ENCODE data around the gene PRDM15. TPM values are rescaled to one million over a fixed set of nuclear protein-coding genes. Genes with fewer than 3 reads are reported as not detected.

The PRDM15 gene
- total and polyA plus RNA-seq, 4 donors: 1.2 to 5.7 (median 2.1) TPM

DNA sequence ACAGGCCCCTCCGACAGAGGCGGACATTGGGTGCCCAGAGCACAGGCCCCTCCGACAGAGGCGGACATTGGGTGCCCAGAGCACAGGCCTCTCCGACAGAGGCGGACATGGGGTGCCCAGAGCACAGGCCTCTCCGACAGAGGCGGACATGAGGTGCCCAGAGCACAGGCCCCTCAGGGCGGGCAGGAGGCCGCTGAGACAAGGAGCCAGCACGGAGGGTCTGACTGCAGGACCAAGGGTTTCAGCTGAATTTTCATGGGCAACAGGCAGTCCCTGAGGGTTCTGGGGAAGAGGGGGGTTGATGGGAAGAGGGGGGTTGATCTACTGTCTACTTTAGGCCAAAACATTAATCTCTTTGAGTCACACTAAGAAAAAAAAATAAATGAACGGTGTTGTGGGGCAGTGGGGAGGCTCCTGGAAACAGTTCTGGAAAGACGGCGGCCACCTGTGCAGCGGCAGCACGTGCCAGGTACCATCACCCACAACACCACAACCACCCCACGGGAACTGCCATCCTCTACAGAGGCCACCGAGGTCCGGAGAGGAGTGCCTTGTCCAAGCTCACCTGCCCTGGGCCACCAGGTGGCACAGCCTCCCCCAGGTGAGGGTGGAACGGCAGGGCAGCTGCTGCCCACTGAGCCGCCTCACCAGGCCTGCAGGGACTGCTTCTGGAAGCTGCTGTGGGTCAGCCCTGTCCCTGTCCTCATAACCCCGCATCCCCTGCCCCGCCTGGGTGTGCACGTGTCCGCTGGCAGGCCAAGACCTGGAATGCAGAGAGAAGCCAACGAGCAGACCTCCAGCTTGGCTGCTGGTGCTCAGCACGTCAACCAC is 20.5 kb downstream of the PRDM15 start (continued):
- TF ChIP-seq JUND (IDR thresholded peaks at IDR 0.05): no peak
- TF ChIP-seq, protein P1, sequence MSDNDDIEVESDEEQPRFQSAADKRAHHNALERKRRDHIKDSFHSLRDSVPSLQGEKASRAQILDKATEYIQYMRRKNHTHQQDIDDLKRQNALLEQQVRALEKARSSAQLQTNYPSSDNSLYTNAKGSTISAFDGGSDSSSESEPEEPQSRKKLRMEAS (IDR thresholded peaks at IDR 0.05): no peak
- TF ChIP-seq HNF4G (IDR thresholded peaks at IDR 0.05): no peak

DNA sequence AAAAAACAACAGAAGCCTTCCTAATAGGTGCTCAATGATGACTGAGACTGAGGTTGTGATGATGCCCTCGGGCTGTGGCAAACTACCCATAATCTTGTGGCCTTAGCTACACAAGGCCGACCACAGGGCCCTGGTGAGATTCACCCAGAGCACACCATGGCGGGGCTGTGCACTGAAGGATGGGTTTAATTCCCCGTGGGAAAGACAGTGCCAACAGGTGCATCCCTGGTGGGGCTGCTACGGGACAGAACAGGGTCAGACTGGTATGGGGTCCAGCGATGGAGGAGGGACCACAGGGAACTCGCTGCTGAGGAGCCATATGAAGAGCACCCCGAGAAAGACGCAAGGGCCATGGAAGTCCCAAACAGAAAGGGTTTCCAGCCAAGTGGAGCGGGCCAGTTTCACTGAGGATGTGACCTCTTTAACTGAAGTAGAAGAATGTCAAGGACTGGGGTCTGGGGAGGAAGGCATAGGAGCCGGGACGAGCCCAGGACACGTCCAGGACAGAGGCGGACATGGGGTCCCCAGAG is 21.3 kb downstream of the PRDM15 start:
- Histone ChIP-seq H3K27ac (ENCODE audit: low read depth in 1 of 2, low read length in 2 of 2) (no peak overlapping the region), H3K4me1 (ENCODE audit: control insufficient read depth in 4 of 4, insufficient read depth in 4 of 4, low read length in 3 of 4) (no peaks in the 10 kb centered on the region), H3K9me3 (ENCODE audit: control insufficient read depth in 4 of 4, low read length in 3 of 4) (no peaks in the 10 kb centered on the region), H3K27me3 (ENCODE audit: control insufficient read depth in 4 of 4, insufficient read depth in 4 of 4, low read length in 3 of 4) (no peaks in the 10 kb centered on the region), H3K9ac (ENCODE audit: low read depth in 1 of 2, low read length in 2 of 2) (no peak overlapping the region), H3K36me3 (ENCODE audit: control insufficient read depth in 4 of 4, insufficient read depth in 3 of 4, low read depth in 1 of 4, low read length in 3 of 4) (peaks cover 6 to 29% (median 13%) of the 10 kb centered on the region in 4 donors), H3K4me3 (ENCODE audit: low read depth in 1 of 3, low read length in 3 of 3) (no peak overlapping the region)
- TF ChIP-seq, protein P2, sequence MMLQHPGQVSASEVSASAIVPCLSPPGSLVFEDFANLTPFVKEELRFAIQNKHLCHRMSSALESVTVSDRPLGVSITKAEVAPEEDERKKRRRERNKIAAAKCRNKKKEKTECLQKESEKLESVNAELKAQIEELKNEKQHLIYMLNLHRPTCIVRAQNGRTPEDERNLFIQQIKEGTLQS (IDR thresholded peaks at IDR 0.05): no peak
- TF ChIP-seq JUND (IDR thresholded peaks at IDR 0.05) (no peak), HNF4A (conservative IDR thresholded peaks at IDR 0.05) (no peak), GABPA (IDR thresholded peaks at IDR 0.05 in 1 of 2, conservative IDR thresholded peaks at IDR 0.05 in 1 of 2) (no peak), HNF4G (IDR thresholded peaks at IDR 0.05) (no peak), FOXA2 (IDR thresholded peaks at IDR 0.05) (no peak), RAD21 (IDR thresholded peaks at IDR 0.05) (no peak), FOXA1 (IDR thresholded peaks at IDR 0.05) (no peak), RXRA (IDR thresholded peaks at IDR 0.05) (no peak), TAF1 (conservative IDR thresholded peaks at IDR 0.05) (no peak)
- TF ChIP-seq, protein P1 (IDR thresholded peaks at IDR 0.05): no peak
- TF ChIP-seq, protein P3, sequence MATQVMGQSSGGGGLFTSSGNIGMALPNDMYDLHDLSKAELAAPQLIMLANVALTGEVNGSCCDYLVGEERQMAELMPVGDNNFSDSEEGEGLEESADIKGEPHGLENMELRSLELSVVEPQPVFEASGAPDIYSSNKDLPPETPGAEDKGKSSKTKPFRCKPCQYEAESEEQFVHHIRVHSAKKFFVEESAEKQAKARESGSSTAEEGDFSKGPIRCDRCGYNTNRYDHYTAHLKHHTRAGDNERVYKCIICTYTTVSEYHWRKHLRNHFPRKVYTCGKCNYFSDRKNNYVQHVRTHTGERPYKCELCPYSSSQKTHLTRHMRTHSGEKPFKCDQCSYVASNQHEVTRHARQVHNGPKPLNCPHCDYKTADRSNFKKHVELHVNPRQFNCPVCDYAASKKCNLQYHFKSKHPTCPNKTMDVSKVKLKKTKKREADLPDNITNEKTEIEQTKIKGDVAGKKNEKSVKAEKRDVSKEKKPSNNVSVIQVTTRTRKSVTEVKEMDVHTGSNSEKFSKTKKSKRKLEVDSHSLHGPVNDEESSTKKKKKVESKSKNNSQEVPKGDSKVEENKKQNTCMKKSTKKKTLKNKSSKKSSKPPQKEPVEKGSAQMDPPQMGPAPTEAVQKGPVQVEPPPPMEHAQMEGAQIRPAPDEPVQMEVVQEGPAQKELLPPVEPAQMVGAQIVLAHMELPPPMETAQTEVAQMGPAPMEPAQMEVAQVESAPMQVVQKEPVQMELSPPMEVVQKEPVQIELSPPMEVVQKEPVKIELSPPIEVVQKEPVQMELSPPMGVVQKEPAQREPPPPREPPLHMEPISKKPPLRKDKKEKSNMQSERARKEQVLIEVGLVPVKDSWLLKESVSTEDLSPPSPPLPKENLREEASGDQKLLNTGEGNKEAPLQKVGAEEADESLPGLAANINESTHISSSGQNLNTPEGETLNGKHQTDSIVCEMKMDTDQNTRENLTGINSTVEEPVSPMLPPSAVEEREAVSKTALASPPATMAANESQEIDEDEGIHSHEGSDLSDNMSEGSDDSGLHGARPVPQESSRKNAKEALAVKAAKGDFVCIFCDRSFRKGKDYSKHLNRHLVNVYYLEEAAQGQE (IDR thresholded peaks at IDR 0.05): no peak
- 98% methylated on average over 14 of the region's 14 CpGs for WGBS
- no peak for DNase-seq (ENCODE audit: low spot score)

DNA sequence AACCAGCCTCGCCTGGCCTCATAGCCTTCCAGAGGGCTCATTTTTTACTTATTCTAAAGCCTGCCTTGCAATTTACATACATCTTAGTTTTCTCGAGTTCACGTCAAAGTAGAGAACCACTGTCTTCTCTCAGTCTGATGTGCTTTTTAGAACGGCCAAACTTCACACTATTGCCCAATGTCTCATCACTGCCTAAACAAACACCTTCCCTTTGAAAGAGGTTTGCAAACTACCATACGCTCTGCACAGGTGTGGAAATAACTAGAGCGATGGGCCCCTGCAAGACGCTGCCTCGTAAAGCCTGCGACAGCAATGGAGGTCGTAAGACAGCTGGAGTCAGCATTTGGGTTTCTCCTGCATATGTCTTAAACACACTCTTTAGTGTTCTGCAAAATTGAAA is 22.6 kb downstream of the PRDM15 start:
- 75% methylated on average over 10 of the region's 10 CpGs for WGBS
- Histone ChIP-seq H3K36me3 (ENCODE audit: control insufficient read depth in 4 of 4, insufficient read depth in 3 of 4, low read depth in 1 of 4, low read length in 3 of 4) (peaks cover 6 to 33% (median 14%) of the 10 kb centered on the region in 4 donors), H3K27me3 (ENCODE audit: control insufficient read depth in 4 of 4, insufficient read depth in 4 of 4, low read length in 3 of 4) (no peaks in the 10 kb centered on the region), H3K9me3 (ENCODE audit: control insufficient read depth in 4 of 4, low read length in 3 of 4) (no peaks in the 10 kb centered on the region), H3K4me3 (ENCODE audit: low read depth in 1 of 3, low read length in 3 of 3) (no peak overlapping the region), H3K27ac (ENCODE audit: low read depth in 1 of 2, low read length in 2 of 2) (no peak overlapping the region), H3K9ac (ENCODE audit: low read depth in 1 of 2, low read length in 2 of 2) (no peak overlapping the region), H3K4me1 (ENCODE audit: control insufficient read depth in 4 of 4, insufficient read depth in 4 of 4, low read length in 3 of 4) (no peaks in the 10 kb centered on the region)
- no peak for DNase-seq (ENCODE audit: low spot score)
- TF ChIP-seq JUND (IDR thresholded peaks at IDR 0.05) (no peak), FOXA2 (IDR thresholded peaks at IDR 0.05) (no peak), TAF1 (conservative IDR thresholded peaks at IDR 0.05) (no peak), GABPA (IDR thresholded peaks at IDR 0.05 in 1 of 2, conservative IDR thresholded peaks at IDR 0.05 in 1 of 2) (no peak), HNF4A (conservative IDR thresholded peaks at IDR 0.05) (no peak), RAD21 (IDR thresholded peaks at IDR 0.05) (no peak), HNF4G (IDR thresholded peaks at IDR 0.05) (no peak), YY1 (IDR thresholded peaks at IDR 0.05) (no peak), RXRA (IDR thresholded peaks at IDR 0.05) (no peak), FOXA1 (IDR thresholded peaks at IDR 0.05) (no peak), NR2F2 (IDR thresholded peaks at IDR 0.05) (no peak), EGR1 (IDR thresholded peaks at IDR 0.05; ENCODE audit: low read depth in 2 of 2) (no peak)
- TF ChIP-seq, protein P2 (IDR thresholded peaks at IDR 0.05): no peak
- TF ChIP-seq, protein P1 (IDR thresholded peaks at IDR 0.05): no peak
- TF ChIP-seq, protein P4, sequence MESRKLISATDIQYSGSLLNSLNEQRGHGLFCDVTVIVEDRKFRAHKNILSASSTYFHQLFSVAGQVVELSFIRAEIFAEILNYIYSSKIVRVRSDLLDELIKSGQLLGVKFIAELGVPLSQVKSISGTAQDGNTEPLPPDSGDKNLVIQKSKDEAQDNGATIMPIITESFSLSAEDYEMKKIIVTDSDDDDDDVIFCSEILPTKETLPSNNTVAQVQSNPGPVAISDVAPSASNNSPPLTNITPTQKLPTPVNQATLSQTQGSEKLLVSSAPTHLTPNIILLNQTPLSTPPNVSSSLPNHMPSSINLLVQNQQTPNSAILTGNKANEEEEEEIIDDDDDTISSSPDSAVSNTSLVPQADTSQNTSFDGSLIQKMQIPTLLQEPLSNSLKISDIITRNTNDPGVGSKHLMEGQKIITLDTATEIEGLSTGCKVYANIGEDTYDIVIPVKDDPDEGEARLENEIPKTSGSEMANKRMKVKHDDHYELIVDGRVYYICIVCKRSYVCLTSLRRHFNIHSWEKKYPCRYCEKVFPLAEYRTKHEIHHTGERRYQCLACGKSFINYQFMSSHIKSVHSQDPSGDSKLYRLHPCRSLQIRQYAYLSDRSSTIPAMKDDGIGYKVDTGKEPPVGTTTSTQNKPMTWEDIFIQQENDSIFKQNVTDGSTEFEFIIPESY (IDR thresholded peaks at IDR 0.05): no peak
- TF ChIP-seq, protein P3 (IDR thresholded peaks at IDR 0.05): no peak

All from liver (tissue), 9 donors.